Fibroblast of villous mesenchyme (primary cell): ENCODE data around the gene ADAMTS17. TPM values are rescaled to one million over a fixed set of nuclear protein-coding genes. Genes with fewer than 3 reads are reported as not detected.

ENCODE experiments used
- DNase-seq: peaks from one replicate; pipeline ENCODE4 v3.0.0-alpha.2; 2010; ENCODE audit warnings: low read depth
- H3K4me3 ChIP-seq: 2 replicates; pipeline ENCODE4 v1.5.1; 2011; ENCODE audit warnings: low read depth, mild to moderate bottlenecking, low read length
- total RNA-seq: library from RNA; depleted of rRNA; stranded (reverse); fragments of >200 nt; gene quantifications from 2 replicates; pipeline ENCODE4 v1.2.3, GENCODE V29; 2012
- TF ChIP-seq, protein P1 (sequence below): IDR thresholded peaks from 2 replicates; pipeline ENCODE4 v1.5.1; 2012; ENCODE audit warnings: low read depth, mild to moderate bottlenecking, low read length; ENCODE audit not compliant: insufficient read depth

The ADAMTS17 gene
- total RNA-seq, 1 donor: under 0.01 TPM

DNA sequence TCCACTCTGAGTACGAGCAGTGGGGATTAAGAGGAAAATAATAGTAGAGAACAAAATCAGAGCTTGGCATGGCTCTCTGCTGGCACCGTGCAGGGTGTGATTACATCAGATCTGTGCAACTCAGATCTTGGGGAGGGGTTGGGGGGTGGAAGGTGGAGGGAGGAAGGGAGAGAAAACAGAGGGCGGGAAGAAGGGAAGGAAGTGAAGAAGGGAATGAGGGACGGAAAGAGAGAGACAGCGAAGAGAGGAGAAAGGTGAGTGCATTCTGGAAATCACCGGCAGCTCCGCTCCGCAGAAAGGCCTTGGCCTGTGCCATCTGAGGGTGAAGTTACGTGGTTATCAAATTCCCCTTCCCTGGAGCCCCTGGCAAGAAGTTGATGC lies 31.0 kb upstream of the ADAMTS17 start:
- no peak overlapping the region for H3K4me3 ChIP-seq
- no peak for DNase-seq
- TF ChIP-seq, protein P1, sequence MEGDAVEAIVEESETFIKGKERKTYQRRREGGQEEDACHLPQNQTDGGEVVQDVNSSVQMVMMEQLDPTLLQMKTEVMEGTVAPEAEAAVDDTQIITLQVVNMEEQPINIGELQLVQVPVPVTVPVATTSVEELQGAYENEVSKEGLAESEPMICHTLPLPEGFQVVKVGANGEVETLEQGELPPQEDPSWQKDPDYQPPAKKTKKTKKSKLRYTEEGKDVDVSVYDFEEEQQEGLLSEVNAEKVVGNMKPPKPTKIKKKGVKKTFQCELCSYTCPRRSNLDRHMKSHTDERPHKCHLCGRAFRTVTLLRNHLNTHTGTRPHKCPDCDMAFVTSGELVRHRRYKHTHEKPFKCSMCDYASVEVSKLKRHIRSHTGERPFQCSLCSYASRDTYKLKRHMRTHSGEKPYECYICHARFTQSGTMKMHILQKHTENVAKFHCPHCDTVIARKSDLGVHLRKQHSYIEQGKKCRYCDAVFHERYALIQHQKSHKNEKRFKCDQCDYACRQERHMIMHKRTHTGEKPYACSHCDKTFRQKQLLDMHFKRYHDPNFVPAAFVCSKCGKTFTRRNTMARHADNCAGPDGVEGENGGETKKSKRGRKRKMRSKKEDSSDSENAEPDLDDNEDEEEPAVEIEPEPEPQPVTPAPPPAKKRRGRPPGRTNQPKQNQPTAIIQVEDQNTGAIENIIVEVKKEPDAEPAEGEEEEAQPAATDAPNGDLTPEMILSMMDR: no peak

DNA sequence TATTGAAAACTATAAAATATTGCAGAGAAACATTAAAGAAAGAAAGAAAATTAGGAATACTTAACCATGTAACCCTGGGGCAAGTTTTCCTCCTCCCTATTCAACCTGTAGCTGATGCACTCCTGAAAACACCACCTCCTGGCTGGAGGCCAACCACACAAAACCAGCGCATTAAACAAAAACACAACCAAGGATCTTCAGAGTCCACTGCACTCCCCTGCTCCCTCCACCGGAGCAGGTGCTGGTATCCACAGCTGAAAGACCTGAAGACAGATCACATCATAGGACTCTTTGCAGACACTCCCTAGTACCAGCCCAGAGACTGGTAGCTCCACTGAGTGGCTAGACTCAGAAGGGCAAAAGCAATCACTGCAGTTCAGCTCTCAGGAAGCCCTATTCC lies 13.6 kb upstream of the ADAMTS17 start:
- no peak for DNase-seq
- H3K4me3 ChIP-seq: no peak overlapping the region
- TF ChIP-seq, protein P1: no peak

DNA sequence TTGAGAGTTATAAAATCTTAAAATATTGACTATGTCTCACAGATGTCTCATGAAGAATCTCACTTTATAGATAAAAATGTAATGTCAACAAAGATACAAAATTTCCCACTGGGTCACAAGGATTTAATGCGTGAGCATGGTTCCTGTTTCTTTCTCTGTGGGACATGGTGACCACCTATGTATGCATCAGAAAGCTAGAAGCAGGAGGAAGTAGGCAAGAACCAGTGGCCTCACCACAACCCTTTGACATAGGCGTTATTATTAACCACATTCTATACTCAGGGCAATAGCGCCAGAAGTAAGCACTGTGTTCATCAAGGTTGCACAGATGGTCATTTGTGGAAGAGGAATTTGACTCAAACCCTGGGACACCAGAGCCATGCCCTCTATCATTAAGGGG lies 11.7 kb upstream of the ADAMTS17 start:
- TF ChIP-seq, protein P1: no peak
- no peak for DNase-seq
- no peak overlapping the region for H3K4me3 ChIP-seq

DNA sequence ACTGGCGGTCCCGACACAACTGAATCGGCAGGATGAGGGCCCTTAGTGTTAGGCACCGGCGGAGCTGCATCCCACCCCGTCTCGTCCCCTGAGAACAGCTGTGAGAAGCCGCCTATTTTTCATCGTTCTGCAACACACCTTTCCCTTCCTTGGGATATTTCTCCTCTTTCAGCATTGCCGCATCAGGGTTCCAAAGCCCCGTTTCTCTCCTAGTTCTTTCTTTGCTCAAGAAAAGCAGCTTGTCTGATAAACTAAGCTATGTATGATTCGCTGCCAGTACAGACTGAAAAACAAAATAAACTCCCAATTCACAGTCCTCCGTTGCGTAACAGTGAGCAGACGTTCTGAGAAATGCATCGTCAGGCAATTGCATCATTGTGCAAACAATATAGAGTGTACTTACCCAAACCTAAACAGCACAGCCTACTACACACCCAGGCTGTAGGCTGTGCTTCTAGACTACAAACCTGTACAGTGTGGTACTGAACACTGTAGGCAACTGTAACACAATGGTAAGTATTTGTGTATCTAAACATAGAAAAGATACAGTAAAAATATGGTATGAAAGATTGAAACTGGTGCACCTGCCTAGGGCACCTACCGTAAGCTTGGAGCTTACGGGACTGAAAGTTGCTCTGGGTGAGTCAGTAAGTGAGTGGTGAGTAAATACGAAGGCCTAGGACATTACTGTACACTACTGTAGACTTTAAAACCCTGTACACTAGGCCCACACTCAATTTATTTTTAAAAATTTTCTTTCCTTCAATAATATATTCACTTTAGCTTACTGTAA lies 8.9 kb upstream of the ADAMTS17 start:
- peak; percentile 87 for DNase-seq
- TF ChIP-seq, protein P1: no peak
- peak overlapping the region; percentile 73 for H3K4me3 ChIP-seq

DNA sequence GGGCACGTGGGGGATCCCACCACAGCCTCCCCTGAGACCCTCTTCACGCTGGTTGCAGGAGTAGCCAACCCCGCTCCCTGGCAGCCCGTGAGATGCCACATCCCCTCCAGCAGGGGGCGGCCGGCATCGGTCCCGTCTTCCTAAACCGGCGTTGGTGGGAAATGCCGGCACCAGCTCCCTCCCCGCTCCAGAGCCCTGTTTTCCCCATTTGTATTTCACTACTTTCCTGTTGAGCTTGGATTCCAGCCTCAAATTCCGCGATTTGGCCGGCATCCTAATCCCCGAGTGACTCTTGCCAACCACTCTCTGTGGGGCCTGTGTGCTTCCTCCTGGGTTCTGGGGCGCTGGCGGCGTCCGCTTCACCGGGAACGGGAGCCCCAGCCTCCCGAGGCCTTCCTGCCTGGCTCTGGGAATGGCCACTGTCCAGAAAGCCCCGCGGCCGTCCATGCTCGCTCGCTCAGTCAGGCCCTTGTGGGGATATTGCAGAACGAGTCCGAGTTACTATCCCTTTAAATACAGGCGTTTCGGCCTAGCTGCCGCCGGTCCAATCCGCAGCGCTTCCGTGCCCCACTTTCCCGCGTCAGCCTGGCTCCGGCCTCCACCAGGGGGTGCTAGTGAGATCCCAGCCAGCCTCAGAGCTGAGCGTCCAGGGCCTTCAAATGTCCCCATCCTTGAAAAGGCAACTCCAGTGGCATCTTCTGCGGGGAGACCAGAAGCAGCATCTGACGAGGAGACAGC lies 8.1 kb upstream of the ADAMTS17 start:
- peak overlapping the region; percentile 73 for H3K4me3 ChIP-seq
- TF ChIP-seq, protein P1: peak; percentile 93
- DNase-seq: peak; percentile 84

DNA sequence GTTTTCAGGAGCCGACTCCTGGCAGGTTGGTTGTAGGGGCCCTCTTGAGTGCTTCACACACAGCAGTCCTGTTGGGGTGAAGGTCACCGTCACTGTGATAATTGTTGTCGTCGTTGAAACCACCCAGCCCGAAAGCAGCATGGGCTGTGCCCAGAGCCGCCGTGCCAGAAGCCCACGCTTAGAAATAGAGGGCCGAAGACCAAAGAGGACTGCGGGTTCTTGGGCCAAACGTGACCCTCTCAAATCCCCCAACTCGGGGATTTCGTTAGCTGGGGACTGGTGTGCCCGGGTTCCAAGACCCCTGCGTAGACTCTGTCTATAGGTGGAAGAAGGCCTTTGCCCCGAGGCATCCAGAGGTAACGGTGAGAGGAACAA lies 7.5 kb upstream of the ADAMTS17 start:
- peak overlapping the region; percentile 73 for H3K4me3 ChIP-seq
- TF ChIP-seq, protein P1: no peak
- no peak for DNase-seq
